Measurements from ENCODE around the gene APOBR. TPM values are rescaled to one million over a fixed set of nuclear protein-coding genes. Genes with fewer than 3 reads are reported as not detected.
"Not testable (repeated sequence)": the region's sequence is repeated elsewhere in the genome, so short reads cannot be mapped to it uniquely, and the experiment has no call there.

Gene APOBR
- total RNA-seq, 8 experiments from 2014 or later = 0.05 to 1.5 (median 0.50) TPM; not detected in 2

- H3K4me3 ChIP-seq = no peak overlapping the region
- WGBS, 10 experiments = 0 to 97% (median 56%) methylated on average over 1 to 9 of the region's 13 CpGs; no CpG with 5 or more reads in 4 of the 10 experiments
- no peak for ATAC-seq (replicated peaks in 6 of 8)
- H3K4me1 ChIP-seq (replicated peaks in 1 of 2) = no peaks in the 10 kb centered on the region
- in situ Hi-C loops (cut with MboI; ENCODE audit: low pct_unique_long_range_greater_than_20kb in 2 of 9, low sequenced_read_pairs in 9 of 9, unreplicated experiment in 9 of 9) = no loop called here
- no peak overlapping the region for H3K27ac ChIP-seq
Observed at GRCh38 chr16:28537964-28538732, 43.7 kb downstream of the APOBR start.

DNA sequence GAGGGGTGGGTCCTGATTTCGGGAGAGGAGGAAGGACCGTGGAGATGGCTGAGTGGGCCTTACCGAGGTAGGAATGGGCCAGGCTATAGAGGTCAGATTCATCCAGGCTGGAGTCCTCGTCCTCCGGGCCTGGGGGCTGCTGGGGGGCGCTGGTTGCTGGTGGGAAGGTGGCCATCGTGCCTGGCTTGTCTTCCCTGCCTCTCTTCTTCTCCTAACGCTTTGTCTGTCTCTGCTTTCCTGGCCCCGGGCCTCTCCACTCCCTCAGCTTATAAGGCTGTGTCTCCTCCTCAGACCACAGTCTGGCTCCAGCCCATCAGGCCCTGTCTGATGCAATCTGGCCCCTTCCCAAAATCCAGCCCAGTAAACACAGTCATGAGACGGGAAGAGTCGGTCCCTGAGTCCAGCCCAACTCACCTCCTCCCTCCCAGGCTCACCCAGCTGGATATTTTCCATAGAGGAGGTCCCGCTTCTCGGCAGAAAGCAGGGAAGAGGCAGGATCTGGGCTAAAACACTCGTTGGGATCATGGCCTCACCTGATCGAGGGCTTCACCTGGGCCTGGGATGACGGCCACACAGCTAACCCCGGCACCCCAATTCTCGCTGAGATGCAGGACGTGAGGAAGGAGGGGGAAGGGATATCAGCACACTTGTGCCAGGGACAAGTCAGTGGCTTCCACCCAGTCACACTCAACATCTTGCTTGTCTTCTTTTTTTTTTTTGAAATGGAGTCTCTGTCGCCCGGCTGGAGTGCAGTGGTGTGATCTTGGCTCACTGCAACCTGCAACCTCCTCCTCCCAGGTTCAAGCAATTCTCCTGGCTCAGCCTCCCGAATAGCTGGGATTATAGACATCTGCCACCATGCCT, 44.5 kb downstream of the APOBR start, which contains the start of gene NUPR1:
NUPR1 (minus strand) TSS at position 242 of the 864 bp plus-strand sequence; CDS start at position 175, 67 bp downstream.
- WGBS, 10 experiments = 16 to 87% (median 75%) methylated on average over 1 to 15 of the region's 22 CpGs; no CpG with 5 or more reads in 2 of the 10 experiments
- no peaks in the 10 kb centered on the region for H3K4me1 ChIP-seq (replicated peaks in 1 of 2)
- no peak within 1 kb of the TSS for H3K27ac ChIP-seq
- in situ Hi-C loops (cut with MboI; ENCODE audit: low pct_unique_long_range_greater_than_20kb in 2 of 9, low sequenced_read_pairs in 9 of 9, unreplicated experiment in 9 of 9) = no loop called here
- peak in 4 of 8 experiments; percentile 69 to 92 (median 86) for ATAC-seq (replicated peaks in 6 of 8)
- no peak within 1 kb of the TSS for H3K4me3 ChIP-seq

GRCh38 chr16:28540346-28540745, 45.9 kb downstream of the APOBR start:
- no peak for ATAC-seq (replicated peaks in 6 of 8)
- no peak overlapping the region for H3K27ac ChIP-seq
- H3K4me1 ChIP-seq (replicated peaks in 1 of 2) = no peaks in the 10 kb centered on the region
- in situ Hi-C loops (cut with MboI; ENCODE audit: low pct_unique_long_range_greater_than_20kb in 2 of 9, low sequenced_read_pairs in 9 of 9, unreplicated experiment in 9 of 9) = no loop called here
- no peak overlapping the region for H3K4me3 ChIP-seq
- WGBS, 10 experiments = 58 to 100% (median 82%) methylated on average over 1 to 3 of the region's 3 CpGs

DNA sequence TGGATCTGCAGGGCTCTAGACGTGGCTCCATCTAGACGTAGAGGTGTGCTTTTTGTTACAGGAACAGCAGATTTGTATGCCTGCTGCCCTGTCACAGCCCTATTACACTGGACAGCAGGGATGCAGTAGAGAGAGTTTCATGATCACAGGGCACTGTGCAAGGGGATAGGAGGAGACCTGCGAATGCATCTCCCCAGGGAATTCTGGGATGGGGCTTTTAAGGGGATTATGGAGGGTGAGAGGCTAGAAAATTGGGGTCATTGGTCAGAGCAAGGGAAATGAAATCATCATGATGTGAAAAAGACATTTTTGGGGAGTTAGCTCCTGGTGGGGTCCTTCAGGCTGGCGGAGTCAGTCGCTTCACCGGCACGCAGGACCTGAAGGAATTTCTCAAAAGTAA, 48.2 kb downstream of the APOBR start:
- 82 to 100% (median 96%) methylated on average over 2 to 6 of the region's 7 CpGs; no CpG with 5 or more reads in 6 of the 10 experiments for WGBS, 10 experiments
- H3K4me1 ChIP-seq (replicated peaks in 1 of 2) = no peaks in the 10 kb centered on the region
- no peak overlapping the region for H3K4me3 ChIP-seq
- in situ Hi-C loops (cut with MboI; ENCODE audit: low pct_unique_long_range_greater_than_20kb in 2 of 9, low sequenced_read_pairs in 9 of 9, unreplicated experiment in 9 of 9) = no loop called here
- no peak overlapping the region for H3K27ac ChIP-seq
- ATAC-seq (replicated peaks in 6 of 8) = no peak

DNA sequence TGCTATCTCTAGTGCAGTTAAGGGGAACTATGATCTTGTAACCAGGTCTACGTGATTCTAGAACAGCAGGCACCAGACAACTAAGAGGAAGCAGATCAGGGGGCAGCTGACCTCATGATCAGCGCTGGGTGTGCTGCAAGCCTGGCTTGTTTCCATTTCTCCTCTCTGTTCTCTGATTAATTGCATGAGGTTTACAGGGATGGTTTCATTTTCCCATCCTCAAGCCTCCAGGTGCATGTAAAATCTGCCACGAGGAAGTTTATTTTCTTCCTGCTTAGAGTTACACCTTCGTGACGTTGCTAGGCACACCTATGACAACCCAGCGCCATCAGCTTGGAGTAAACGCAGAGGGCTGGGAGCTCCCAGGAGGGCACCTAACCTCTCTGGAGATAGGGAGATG, 48.6 kb downstream of the APOBR start:
- Histone ChIP-seq H3K4me1 (replicated peaks in 1 of 2) (no peaks in the 10 kb centered on the region), H3K4me3 (no peak overlapping the region), H3K27ac (no peak overlapping the region)
- WGBS, 10 experiments = 27 to 100% (median 73%) methylated on average over 1 to 7 of the region's 7 CpGs; no CpG with 5 or more reads in 1 of the 10 experiments
- no peak for ATAC-seq (replicated peaks in 6 of 8)
- in situ Hi-C loops (cut with MboI; ENCODE audit: low pct_unique_long_range_greater_than_20kb in 2 of 9, low sequenced_read_pairs in 9 of 9, unreplicated experiment in 9 of 9) = no loop called here

DNA sequence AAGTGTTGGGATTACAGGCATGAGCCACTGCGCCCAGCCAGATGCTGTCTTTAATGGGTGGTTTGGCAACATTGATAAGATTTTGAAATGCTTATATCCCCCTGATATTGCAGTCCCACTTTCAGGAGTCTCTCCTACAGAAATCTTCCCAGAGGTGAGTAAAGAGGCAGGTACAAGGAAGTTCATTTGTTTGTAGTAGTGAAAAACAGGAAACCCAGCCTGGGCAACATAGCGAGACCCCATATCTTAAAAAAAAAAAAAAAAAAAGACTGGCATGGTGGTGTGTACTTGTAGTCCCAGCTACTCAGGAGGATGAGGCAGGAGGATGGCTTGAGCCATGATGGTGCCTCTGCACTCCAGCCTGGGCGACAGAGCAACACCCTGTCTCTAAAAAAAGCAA, 50.6 kb downstream of the APOBR start:
- no peak overlapping the region for H3K4me3 ChIP-seq
- in situ Hi-C loops (cut with MboI; ENCODE audit: low pct_unique_long_range_greater_than_20kb in 2 of 9, low sequenced_read_pairs in 9 of 9, unreplicated experiment in 9 of 9) = no loop called here
- no peak for ATAC-seq (replicated peaks in 6 of 8)
- 60 to 100% (median 83%) methylated on average over 1 to 3 of the region's 3 CpGs; no CpG with 5 or more reads in 3 of the 10 experiments for WGBS, 10 experiments
- H3K4me1 ChIP-seq (replicated peaks in 1 of 2) = no peaks in the 10 kb centered on the region
- H3K27ac ChIP-seq = no peak overlapping the region

GRCh38 chr16:28545964-28546363, 51.5 kb downstream of the APOBR start:
- H3K27ac ChIP-seq; ATAC-seq (replicated peaks in 6 of 8); H3K4me3 ChIP-seq; in situ Hi-C loops (cut with MboI; ENCODE audit: low pct_unique_long_range_greater_than_20kb in 2 of 9, low sequenced_read_pairs in 9 of 9, unreplicated experiment in 9 of 9); H3K4me1 ChIP-seq (replicated peaks in 1 of 2): not testable (repeated sequence)
- 24 to 100% (median 80%) methylated on average over 1 to 5 of the region's 7 CpGs; no CpG with 5 or more reads in 1 of the 10 experiments for WGBS, 10 experiments

DNA sequence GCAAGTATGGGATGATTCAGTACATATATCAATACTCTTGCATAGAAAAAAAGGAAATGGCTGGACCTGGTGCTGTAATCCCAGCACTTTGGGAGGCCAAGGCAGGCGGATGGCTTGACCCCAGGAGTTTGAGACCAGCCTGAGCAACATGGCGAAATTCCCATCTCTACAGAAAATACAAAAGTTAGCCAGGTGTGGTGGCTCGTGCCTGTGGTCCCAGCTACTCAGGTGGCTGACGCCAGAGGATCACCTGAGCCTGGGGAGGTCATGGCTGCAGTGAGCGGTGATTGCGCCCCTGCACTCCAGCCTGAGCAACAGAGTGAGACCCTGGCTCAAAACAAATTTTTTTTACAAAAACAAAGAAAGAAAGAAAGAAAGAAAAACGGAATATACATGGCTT, 52.2 kb downstream of the APOBR start:
- WGBS, 10 experiments = 0 to 92% (median 59%) methylated on average over 1 to 6 of the region's 7 CpGs; no CpG with 5 or more reads in 2 of the 10 experiments
- in situ Hi-C loops (cut with MboI; ENCODE audit: low pct_unique_long_range_greater_than_20kb in 2 of 9, low sequenced_read_pairs in 9 of 9, unreplicated experiment in 9 of 9) = no loop called here
- H3K4me3 ChIP-seq = no peak overlapping the region
- H3K4me1 ChIP-seq (replicated peaks in 1 of 2) = no peaks in the 10 kb centered on the region
- H3K27ac ChIP-seq = no peak overlapping the region
- ATAC-seq (replicated peaks in 6 of 8) = no peak

- no peak for ATAC-seq (replicated peaks in 6 of 8)
- H3K4me1 ChIP-seq (replicated peaks in 1 of 2) = peaks cover 0 to 2% of the 10 kb centered on the region in 2 donors
- no peak overlapping the region for H3K27ac ChIP-seq
- WGBS, 10 experiments = 0 to 82% (median 60%) methylated on average over 1 to 6 of the region's 14 CpGs; no CpG with 5 or more reads in 5 of the 10 experiments
- in situ Hi-C loops (cut with MboI; ENCODE audit: low pct_unique_long_range_greater_than_20kb in 2 of 9, low sequenced_read_pairs in 9 of 9, unreplicated experiment in 9 of 9) = no loop called here
- no peak overlapping the region for H3K4me3 ChIP-seq
Observed at GRCh38 chr16:28548306-28548802, 53.9 kb downstream of the APOBR start.

Other genes with a start within 250 kb of the APOBR start
- 10 to 100 TPM in 5 of 8 experiments, under 1 TPM in 3; 0.20 to 39.7 (median 19.3) TPM for gene SBK1, start 202.1 kb upstream of the APOBR start, total RNA-seq
- 1 to 10 TPM in 5 of 8 experiments, under 1 TPM in 1, not detected in 2; 0.88 to 3.1 (median 1.6) TPM for gene NPIPB6, start 131.1 kb upstream of the APOBR start, total RNA-seq
- 100 to 1,000 TPM in 7 of 8 experiments, 10 to 100 TPM in 1; 64.2 to 235 (median 149) TPM for gene EIF3CL, start 90.8 kb upstream of the APOBR start, total RNA-seq
- under 1 TPM in 2 of 8 experiments, not detected in 6; 0.14 to 0.38 TPM for gene NPIPB7, start 22.3 kb upstream of the APOBR start, total RNA-seq
- 10 to 100 TPM in 5 of 8 experiments, 1 to 10 TPM in 3; 3.7 to 16.7 (median 11.2) TPM for gene CLN3, start 2.6 kb upstream of the APOBR start, total RNA-seq
- gene IL27, start 12.2 kb downstream of the APOBR start, total RNA-seq = under 1 TPM in 1 of 8 experiments, not detected in 7; 0.76 TPM
- 100 to 1,000 TPM in 2 of 8 experiments, 10 to 100 TPM in 2, under 1 TPM in 4; 0.05 to 108 (median 15.4) TPM for gene NUPR1, start 44.3 kb downstream of the APOBR start, total RNA-seq
- 10 to 100 TPM; 16.5 to 35.0 (median 24.7) TPM for gene SGF29, start 59.3 kb downstream of the APOBR start, total RNA-seq
- 1 to 10 TPM in 1 of 8 experiments, under 1 TPM in 6, not detected in 1; 0.11 to 1.2 (median 0.21) TPM for gene SULT1A2, start 102.4 kb downstream of the APOBR start, total RNA-seq
- 10 to 100 TPM in 2 of 8 experiments, 1 to 10 TPM in 4, under 1 TPM in 2; 0.16 to 15.9 (median 3.4) TPM for gene SULT1A1, start 115.4 kb downstream of the APOBR start, total RNA-seq
- 1 to 10 TPM in 1 of 8 experiments, under 1 TPM in 2, not detected in 5; 0.38 to 1.5 (median 0.75) TPM for gene NPIPB8, start 143.4 kb downstream of the APOBR start, total RNA-seq
- gene EIF3C, start 216.8 kb downstream of the APOBR start, total RNA-seq = 100 to 1,000 TPM; 259 to 754 (median 376) TPM